ENCODE measurements around the gene ACBD6. TPM values are rescaled to one million over a fixed set of nuclear protein-coding genes. Genes with fewer than 3 reads are reported as not detected.

Gene ACBD6
- total RNA-seq, 6 experiments from 2014 or later, result 21.1 to 29.5 (median 27.0) TPM

DNA sequence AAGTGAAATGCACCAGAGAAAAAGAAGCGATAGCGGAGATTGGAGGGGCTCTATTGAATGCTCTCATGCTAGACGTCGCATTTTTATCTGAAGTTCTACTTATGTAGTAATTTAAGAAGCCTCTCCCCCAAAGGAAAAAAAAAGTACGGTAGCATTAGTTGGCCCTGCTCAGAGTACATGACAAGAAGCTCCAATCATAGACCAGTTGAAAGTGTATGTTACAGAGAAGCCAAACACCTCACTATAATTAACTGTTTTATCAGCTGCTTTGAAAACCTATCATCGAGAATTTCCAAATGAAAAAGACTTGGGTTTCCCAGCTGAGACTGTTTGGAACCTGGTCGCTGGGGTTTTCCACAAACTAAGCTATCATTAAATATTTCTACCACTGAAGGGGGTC is 36.8 kb upstream of the ACBD6 start:
- H3K27me3 Mint-ChIP-seq (ENCODE audit: insufficient read depth), result no peaks in the 10 kb centered on the region; the same call in 1 of the 2 replicates
- H3K9me3 Mint-ChIP-seq, result no peaks in the 10 kb centered on the region
- TF ChIP-seq CTCF (IDR thresholded peaks at IDR 0.05), result no peak
- H3K4me3 Mint-ChIP-seq, result no peak overlapping the region
- H3K27ac Mint-ChIP-seq, result no peak overlapping the region
- H3K36me3 Mint-ChIP-seq (ENCODE audit: low read depth), result no peaks in the 10 kb centered on the region
- DNase-seq, result no peak
- peaks cover 51% of the 10 kb centered on the region for H3K4me1 Mint-ChIP-seq (ENCODE audit: low read depth)

DNA sequence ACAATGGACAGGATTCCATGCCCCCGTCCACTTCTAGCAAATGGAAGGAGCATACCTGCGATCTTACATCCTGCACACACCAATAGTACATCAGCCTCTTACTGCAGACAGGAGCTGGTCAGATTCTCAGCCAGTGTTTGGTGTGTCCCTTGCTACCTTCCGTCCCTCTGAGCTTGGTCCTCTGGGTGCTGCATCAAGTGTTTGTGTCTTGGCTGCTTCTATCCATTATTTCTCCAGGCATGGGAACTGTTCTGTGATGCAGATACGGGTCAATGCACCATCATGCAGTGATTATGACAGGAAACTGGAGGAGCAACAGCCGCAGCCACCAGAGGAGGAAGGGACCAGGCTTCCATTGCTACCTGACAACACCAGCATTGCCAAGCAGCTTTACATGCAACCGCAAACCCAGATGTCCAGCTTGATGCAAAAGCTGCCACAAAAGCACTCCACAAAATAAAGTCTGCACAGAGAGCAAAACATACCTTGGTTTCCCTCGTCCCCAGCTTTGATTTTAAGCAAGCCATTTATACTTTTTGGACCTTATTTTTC is 34.5 kb upstream of the ACBD6 start:
- H3K27ac Mint-ChIP-seq, result no peak overlapping the region
- no peak overlapping the region for H3K4me3 Mint-ChIP-seq
- H3K36me3 Mint-ChIP-seq (ENCODE audit: low read depth), result no peaks in the 10 kb centered on the region
- no peaks in the 10 kb centered on the region; the same call in 1 of the 2 replicates for H3K27me3 Mint-ChIP-seq (ENCODE audit: insufficient read depth)
- no peak for DNase-seq
- TF ChIP-seq CTCF (IDR thresholded peaks at IDR 0.05), result no peak
- peaks cover 40% of the 10 kb centered on the region for H3K4me1 Mint-ChIP-seq (ENCODE audit: low read depth)
- no peaks in the 10 kb centered on the region for H3K9me3 Mint-ChIP-seq

DNA sequence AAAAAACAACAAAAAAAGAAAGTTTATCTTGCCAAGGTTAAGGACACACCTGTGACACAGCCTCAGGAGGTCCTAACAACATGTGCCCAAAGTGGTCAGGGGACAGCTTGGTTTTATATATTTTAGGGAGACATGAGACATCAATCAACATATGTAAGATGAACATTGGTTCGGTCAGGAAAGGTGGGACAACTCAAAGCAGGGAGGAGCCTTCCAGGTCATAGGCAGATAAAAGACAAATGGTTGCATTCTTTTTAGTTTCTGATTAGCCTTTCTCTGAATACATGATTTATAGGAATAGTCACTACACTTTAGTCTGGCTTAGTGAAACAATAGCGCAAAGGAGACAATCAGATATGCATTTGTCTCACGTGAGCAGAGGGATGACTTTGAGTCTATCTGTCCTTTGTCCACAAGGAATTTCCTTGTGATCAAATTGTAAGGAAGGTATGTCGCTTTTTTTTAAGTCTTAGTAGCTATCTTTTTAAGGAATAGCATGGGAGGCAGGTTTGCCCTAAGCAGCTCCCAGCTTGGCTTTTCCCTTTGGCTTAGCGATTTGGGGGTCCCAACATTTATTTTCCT is 33.1 kb upstream of the ACBD6 start:
- Mint-ChIP-seq H3K36me3 (ENCODE audit: low read depth) (no peaks in the 10 kb centered on the region), H3K27me3 (ENCODE audit: insufficient read depth) (peaks cover under 1% of the 10 kb centered on the region; the same call in 1 of the 2 replicates), H3K4me3 (no peak overlapping the region), H3K27ac (no peak overlapping the region), H3K9me3 (no peaks in the 10 kb centered on the region), H3K4me1 (ENCODE audit: low read depth) (peaks cover 29% of the 10 kb centered on the region)
- DNase-seq, result no peak
- TF ChIP-seq CTCF (IDR thresholded peaks at IDR 0.05), result no peak

- peaks cover 24% of the 10 kb centered on the region for H3K4me1 Mint-ChIP-seq (ENCODE audit: low read depth)
- no peak for DNase-seq
- H3K27ac Mint-ChIP-seq, result no peak overlapping the region
- H3K4me3 Mint-ChIP-seq, result no peak overlapping the region
- H3K36me3 Mint-ChIP-seq (ENCODE audit: low read depth), result no peaks in the 10 kb centered on the region
- no peak for TF ChIP-seq CTCF (IDR thresholded peaks at IDR 0.05)
- H3K27me3 Mint-ChIP-seq (ENCODE audit: insufficient read depth), result peaks cover 2% of the 10 kb centered on the region; the same call in 1 of the 2 replicates
- H3K9me3 Mint-ChIP-seq, result no peaks in the 10 kb centered on the region
These were observed 31.8 kb upstream of the ACBD6 start for GRCh38 chr1:180534214-180534613.

GRCh38 chr1:180533266-180533987 is 31.1 kb upstream of the ACBD6 start:
- H3K9me3 Mint-ChIP-seq, result no peaks in the 10 kb centered on the region
- peaks cover 3% of the 10 kb centered on the region; the same call in 1 of the 2 replicates for H3K27me3 Mint-ChIP-seq (ENCODE audit: insufficient read depth)
- peaks cover 28% of the 10 kb centered on the region for H3K4me1 Mint-ChIP-seq (ENCODE audit: low read depth)
- peak; percentile 92 for TF ChIP-seq CTCF (IDR thresholded peaks at IDR 0.05)
- DNase-seq, result peak; percentile 42
- no peaks in the 10 kb centered on the region for H3K36me3 Mint-ChIP-seq (ENCODE audit: low read depth)
- H3K27ac Mint-ChIP-seq, result no peak overlapping the region
- H3K4me3 Mint-ChIP-seq, result no peak overlapping the region
